GM12801 (cell line): ENCODE data around the gene KRTAP5-1.

ENCODE experiments used
- TF ChIP-seq, protein P1 (sequence below): IDR thresholded peaks from one replicate; pipeline ENCODE4 v1.5.1; 2011; ENCODE audit warnings: control low read depth; ENCODE audit not compliant: insufficient read length; ENCODE audit errors: extremely low read depth

KRTAP5-1 gene

GRCh38 chr11:1541474-1542204, 43.4 kb downstream of the KRTAP5-1 start:
- TF ChIP-seq, protein P1, sequence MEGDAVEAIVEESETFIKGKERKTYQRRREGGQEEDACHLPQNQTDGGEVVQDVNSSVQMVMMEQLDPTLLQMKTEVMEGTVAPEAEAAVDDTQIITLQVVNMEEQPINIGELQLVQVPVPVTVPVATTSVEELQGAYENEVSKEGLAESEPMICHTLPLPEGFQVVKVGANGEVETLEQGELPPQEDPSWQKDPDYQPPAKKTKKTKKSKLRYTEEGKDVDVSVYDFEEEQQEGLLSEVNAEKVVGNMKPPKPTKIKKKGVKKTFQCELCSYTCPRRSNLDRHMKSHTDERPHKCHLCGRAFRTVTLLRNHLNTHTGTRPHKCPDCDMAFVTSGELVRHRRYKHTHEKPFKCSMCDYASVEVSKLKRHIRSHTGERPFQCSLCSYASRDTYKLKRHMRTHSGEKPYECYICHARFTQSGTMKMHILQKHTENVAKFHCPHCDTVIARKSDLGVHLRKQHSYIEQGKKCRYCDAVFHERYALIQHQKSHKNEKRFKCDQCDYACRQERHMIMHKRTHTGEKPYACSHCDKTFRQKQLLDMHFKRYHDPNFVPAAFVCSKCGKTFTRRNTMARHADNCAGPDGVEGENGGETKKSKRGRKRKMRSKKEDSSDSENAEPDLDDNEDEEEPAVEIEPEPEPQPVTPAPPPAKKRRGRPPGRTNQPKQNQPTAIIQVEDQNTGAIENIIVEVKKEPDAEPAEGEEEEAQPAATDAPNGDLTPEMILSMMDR = no peak

- TF ChIP-seq, protein P1 = no peak
Measured at GRCh38 chr11:1540074-1540473, 45.0 kb downstream of the KRTAP5-1 start.

- TF ChIP-seq, protein P1 = no peak
Measured at GRCh38 chr11:1538153-1538552, 46.9 kb downstream of the KRTAP5-1 start.

DNA sequence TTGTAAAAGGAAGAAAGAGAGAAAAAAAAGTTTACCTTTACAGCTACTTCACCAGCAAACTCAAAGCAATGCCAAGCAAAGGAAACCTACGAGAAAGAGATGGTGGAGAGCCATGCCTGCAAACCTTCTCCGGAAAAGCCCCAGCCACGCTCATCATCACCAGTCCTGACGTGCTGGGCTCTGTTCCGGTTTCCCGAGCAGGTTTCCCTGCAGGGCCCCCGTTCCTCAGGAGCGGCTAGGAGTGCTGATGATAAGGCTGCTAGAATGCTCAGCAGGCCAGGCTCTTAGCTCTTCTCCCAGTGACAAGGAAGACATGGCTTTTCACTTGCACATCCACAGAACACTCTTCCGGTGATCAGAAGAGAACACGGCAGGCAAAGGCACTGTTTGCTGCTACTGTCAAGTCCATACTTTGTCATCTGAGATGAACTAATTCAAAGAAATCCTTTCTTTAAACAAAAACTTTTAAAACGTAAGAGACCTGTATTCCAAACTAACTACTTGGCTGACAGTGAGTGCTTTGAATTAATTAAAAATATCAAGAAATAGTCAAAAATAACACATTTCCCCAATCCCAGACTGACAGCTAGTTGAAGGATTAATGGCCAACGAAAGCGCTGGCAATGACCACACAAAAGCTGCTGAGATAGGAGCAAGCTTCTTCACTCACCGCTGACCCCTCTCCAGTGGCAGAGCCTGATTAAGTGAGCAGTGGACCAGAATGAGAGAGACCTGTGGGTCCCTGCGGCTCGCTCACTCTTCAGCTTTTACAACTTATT, 48.8 kb downstream of the KRTAP5-1 start:
- TF ChIP-seq, protein P1 = no peak

GRCh38 chr11:1534682-1535081, 50.4 kb downstream of the KRTAP5-1 start:
- TF ChIP-seq, protein P1 = no peak
